Dendritic cell treated with granulocyte-macrophage colony-stimulating factor and Interleukin-4, amounts not matched to agents 40 ng/mL and 50 ng/mL, for 4 days (primary cell): ENCODE measurements around the gene DYNC2LI1.

Experiments
- H3K27ac Mint-ChIP-seq: one replicate; pipeline ENCODE4 v1.8.0; 2022; ENCODE audit warnings: mild to moderate bottlenecking, mixed read lengths
- H3K27me3 Mint-ChIP-seq: one replicate; pipeline ENCODE4 v1.8.0; 2022; ENCODE audit warnings: mild to moderate bottlenecking, mixed read lengths
- H3K36me3 Mint-ChIP-seq: one replicate; pipeline ENCODE4 v1.8.0; 2022; ENCODE audit warnings: low read depth, mixed read lengths
- H3K4me1 Mint-ChIP-seq: one replicate; pipeline ENCODE4 v1.8.0; 2022; ENCODE audit warnings: low read depth, mixed read lengths
- H3K4me3 Mint-ChIP-seq: one replicate; pipeline ENCODE4 v1.8.0; 2022; ENCODE audit warnings: mild to moderate bottlenecking, moderate library complexity, mixed read lengths
- H3K9me3 Mint-ChIP-seq: one replicate; pipeline ENCODE4 v1.8.0; 2022; ENCODE audit warnings: mixed read lengths
- intact Hi-C: fragments of 100-400 bp; cut with micrococcal nuclease; formaldehyde crosslinking; loops from one replicate; pipeline ENCODE4 v1.15.0; 2022

The DYNC2LI1 gene

GRCh38 chr2:43812947-43813346 lies 39.1 kb downstream of the DYNC2LI1 start:
- intact Hi-C loops, result no loop called here
- no peak overlapping the region for H3K27ac Mint-ChIP-seq
- no peak overlapping the region for H3K4me3 Mint-ChIP-seq
- H3K36me3 Mint-ChIP-seq, result no peaks in the 10 kb centered on the region
- H3K9me3 Mint-ChIP-seq, result no peaks in the 10 kb centered on the region
- no peaks in the 10 kb centered on the region for H3K27me3 Mint-ChIP-seq
- H3K4me1 Mint-ChIP-seq, result no peaks in the 10 kb centered on the region

- no peak overlapping the region for H3K4me3 Mint-ChIP-seq
- H3K27ac Mint-ChIP-seq, result no peak overlapping the region
- intact Hi-C loops, result no loop called here
- H3K4me1 Mint-ChIP-seq, result no peaks in the 10 kb centered on the region
- H3K27me3 Mint-ChIP-seq, result no peaks in the 10 kb centered on the region
- no peaks in the 10 kb centered on the region for H3K36me3 Mint-ChIP-seq
- H3K9me3 Mint-ChIP-seq, result no peaks in the 10 kb centered on the region
Observed at GRCh38 chr2:43814711-43815110, 40.9 kb downstream of the DYNC2LI1 start.

- Mint-ChIP-seq H3K36me3 (no peaks in the 10 kb centered on the region), H3K27me3 (peaks cover 26% of the 10 kb centered on the region), H3K9me3 (no peaks in the 10 kb centered on the region), H3K27ac (no peak overlapping the region), H3K4me1 (peaks cover 5% of the 10 kb centered on the region), H3K4me3 (no peak overlapping the region)
- intact Hi-C loops, result no loop called here
Observed at GRCh38 chr2:43818761-43819160, 44.9 kb downstream of the DYNC2LI1 start.

GRCh38 chr2:43819491-43820163 lies 45.8 kb downstream of the DYNC2LI1 start:
- no peaks in the 10 kb centered on the region for H3K36me3 Mint-ChIP-seq

GRCh38 chr2:43822839-43823238 lies 49.0 kb downstream of the DYNC2LI1 start:
- H3K27me3 Mint-ChIP-seq, result peaks cover 36% of the 10 kb centered on the region
- H3K36me3 Mint-ChIP-seq, result no peaks in the 10 kb centered on the region
- no peak overlapping the region for H3K27ac Mint-ChIP-seq
- H3K9me3 Mint-ChIP-seq, result no peaks in the 10 kb centered on the region
- intact Hi-C loops, result no loop called here
- H3K4me1 Mint-ChIP-seq, result peaks cover 5% of the 10 kb centered on the region
- H3K4me3 Mint-ChIP-seq, result no peak overlapping the region

More at GRCh38 chr2:43819491-43820163, 45.8 kb downstream of the DYNC2LI1 start:
- intact Hi-C loops, result no loop called here
- no peak overlapping the region for H3K27ac Mint-ChIP-seq
- peaks cover 26% of the 10 kb centered on the region for H3K27me3 Mint-ChIP-seq
- peaks cover 5% of the 10 kb centered on the region for H3K4me1 Mint-ChIP-seq
- no peaks in the 10 kb centered on the region for H3K9me3 Mint-ChIP-seq
- H3K4me3 Mint-ChIP-seq, result no peak overlapping the region

- Mint-ChIP-seq H3K9me3 (no peaks in the 10 kb centered on the region), H3K27ac (no peak overlapping the region), H3K4me1 (peaks cover 5% of the 10 kb centered on the region), H3K36me3 (no peaks in the 10 kb centered on the region), H3K4me3 (no peak overlapping the region), H3K27me3 (peaks cover 38% of the 10 kb centered on the region)
- intact Hi-C loops, result no loop called here
Observed at GRCh38 chr2:43823751-43824150, 49.9 kb downstream of the DYNC2LI1 start.

- Mint-ChIP-seq H3K9me3 (no peaks in the 10 kb centered on the region), H3K27ac (no peak overlapping the region), H3K36me3 (no peaks in the 10 kb centered on the region), H3K4me1 (peaks cover 5% of the 10 kb centered on the region), H3K4me3 (no peak overlapping the region), H3K27me3 (peaks cover 41% of the 10 kb centered on the region)
- intact Hi-C loops, result no loop called here
Observed at GRCh38 chr2:43824512-43824911, 50.7 kb downstream of the DYNC2LI1 start.

GRCh38 chr2:43824951-43825493 lies 51.2 kb downstream of the DYNC2LI1 start:
- Mint-ChIP-seq H3K27me3 (peaks cover 45% of the 10 kb centered on the region), H3K4me3 (no peak overlapping the region)
- intact Hi-C loops, result no loop called here

GRCh38 chr2:43825841-43826240 lies 52.0 kb downstream of the DYNC2LI1 start:
- Mint-ChIP-seq H3K9me3 (no peaks in the 10 kb centered on the region), H3K4me1 (peaks cover 5% of the 10 kb centered on the region), H3K27ac (no peak overlapping the region), H3K4me3 (no peak overlapping the region), H3K36me3 (no peaks in the 10 kb centered on the region), H3K27me3 (peaks cover 50% of the 10 kb centered on the region)
- intact Hi-C loops, result no loop called here

More at GRCh38 chr2:43824951-43825493, 51.2 kb downstream of the DYNC2LI1 start:
- H3K9me3 Mint-ChIP-seq, result no peaks in the 10 kb centered on the region
- peaks cover 5% of the 10 kb centered on the region for H3K4me1 Mint-ChIP-seq
- H3K27ac Mint-ChIP-seq, result no peak overlapping the region
- H3K36me3 Mint-ChIP-seq, result no peaks in the 10 kb centered on the region

- H3K4me3 Mint-ChIP-seq, result no peak overlapping the region
- H3K27me3 Mint-ChIP-seq, result peaks cover 50% of the 10 kb centered on the region
- peaks cover 9% of the 10 kb centered on the region for H3K4me1 Mint-ChIP-seq
- no peaks in the 10 kb centered on the region for H3K9me3 Mint-ChIP-seq
- no peaks in the 10 kb centered on the region for H3K36me3 Mint-ChIP-seq
- H3K27ac Mint-ChIP-seq, result no peak overlapping the region
- intact Hi-C loops, result no loop called here
Observed at GRCh38 chr2:43826305-43827250, 52.7 kb downstream of the DYNC2LI1 start.

- no peak overlapping the region for H3K27ac Mint-ChIP-seq
- H3K27me3 Mint-ChIP-seq, result peaks cover 49% of the 10 kb centered on the region
- no peaks in the 10 kb centered on the region for H3K9me3 Mint-ChIP-seq
- intact Hi-C loops, result no loop called here
- H3K4me3 Mint-ChIP-seq, result peak overlapping the region; percentile 7
- no peaks in the 10 kb centered on the region for H3K36me3 Mint-ChIP-seq
- peaks cover 6% of the 10 kb centered on the region for H3K4me1 Mint-ChIP-seq
Observed at GRCh38 chr2:43831543-43832294, 57.9 kb downstream of the DYNC2LI1 start.

GRCh38 chr2:43832457-43832856 lies 58.6 kb downstream of the DYNC2LI1 start:
- intact Hi-C loops, result no loop called here
- peaks cover 6% of the 10 kb centered on the region for H3K4me1 Mint-ChIP-seq
- no peak overlapping the region for H3K4me3 Mint-ChIP-seq
- peaks cover 46% of the 10 kb centered on the region for H3K27me3 Mint-ChIP-seq
- H3K36me3 Mint-ChIP-seq, result no peaks in the 10 kb centered on the region
- H3K27ac Mint-ChIP-seq, result no peak overlapping the region
- H3K9me3 Mint-ChIP-seq, result no peaks in the 10 kb centered on the region

GRCh38 chr2:43837033-43837432 lies 63.2 kb downstream of the DYNC2LI1 start:
- Mint-ChIP-seq H3K27ac (no peak overlapping the region), H3K27me3 (peaks cover 19% of the 10 kb centered on the region), H3K9me3 (no peaks in the 10 kb centered on the region), H3K4me1 (no peaks in the 10 kb centered on the region), H3K36me3 (no peaks in the 10 kb centered on the region), H3K4me3 (no peak overlapping the region)
- intact Hi-C loops, result no loop called here
